H1 (cell line): ENCODE measurements around the gene IL1RAPL1. TPM values are rescaled to one million over a fixed set of nuclear protein-coding genes. Genes with fewer than 3 reads are reported as not detected.
"Not testable (repeated sequence)": the region's sequence is repeated elsewhere in the genome, so short reads cannot be mapped to it uniquely, and the experiment has no call there.

Experiments
- CTCF ChIA-PET: fragments of 300-600 bp; sonication (Branson Sonifier 250); formaldehyde crosslinking; loops from one replicate; lab custom pipeline; 2021; ENCODE audit not compliant: partially characterized antibody; lab: Charles Lee
- POLR2A ChIA-PET: fragments of 300-600 bp; sonication (Branson Sonifier 250); formaldehyde crosslinking; loops from one replicate; lab custom pipeline; 2021; ENCODE audit warnings: inconsistent platforms; ENCODE audit not compliant: partially characterized antibody; lab: Charles Lee
- DNase-seq, 2 experiments: peaks; one replicate each; pipeline versions ENCODE4 v3.0.0 to v3.0.0-alpha.2; 2010 to 2022; ENCODE audit warnings: low spot score in 2 of 2, low read depth in 1 of 2, mixed read lengths in 1 of 2
- FAIRE-seq: peaks from 2 replicates; lab custom pipeline; 2011; peaks lifted over from hg19 to GRCh38; lab: Jason Lieb, UNC
- H2AFZ ChIP-seq: 2 replicates; pipeline ENCODE4 v1.8.1; 2012; ENCODE audit warnings: low read length, inconsistent platforms
- H2AK5ac ChIP-seq: 2 replicates; pipeline ENCODE4 v1.6.1; 2013; ENCODE audit warnings: low read depth, low read length
- H2BK120ac ChIP-seq: replicated peaks from 2 replicates; pipeline ENCODE3; 2013; ENCODE audit warnings: low read depth, low read length, inconsistent platforms
- H2BK12ac ChIP-seq: 2 replicates; pipeline ENCODE4 v1.6.1; 2013; ENCODE audit warnings: low read depth, low read length
- H2BK15ac ChIP-seq: 2 replicates; pipeline ENCODE4 v1.6.1; 2013; ENCODE audit warnings: low read length
- H2BK20ac ChIP-seq: 2 replicates; pipeline ENCODE4 v1.6.1; 2013; ENCODE audit warnings: low read length
- H2BK5ac ChIP-seq: 2 replicates; pipeline ENCODE4 v1.6.1; 2013; ENCODE audit warnings: low read depth, low read length
- H3K14ac ChIP-seq: 2 replicates; pipeline ENCODE4 v1.6.1; 2013; ENCODE audit warnings: inconsistent platforms; ENCODE audit not compliant: insufficient read length
- H3K18ac ChIP-seq: 2 replicates; pipeline ENCODE4 v1.6.1; 2013; ENCODE audit warnings: low read length; ENCODE audit errors: extremely low read depth
- H3K23ac ChIP-seq: 2 replicates; pipeline ENCODE4 v1.6.1; 2013; ENCODE audit warnings: inconsistent platforms; ENCODE audit not compliant: insufficient read length
- H3K23me2 ChIP-seq: 2 replicates; pipeline ENCODE4 v1.6.1; 2013; ENCODE audit warnings: low read depth, low read length
- H3K27ac ChIP-seq: 2 replicates; pipeline ENCODE4 v1.6.1; 2011; ENCODE audit warnings: low read depth, low read length, inconsistent platforms
- H3K27me3 ChIP-seq, 4 experiments: replicated peaks in 1 of 4; 1 replicate in 1 of 4; 2 replicates in 3 of 4; pipeline versions ENCODE4 v1.6.1 to v1.8.1; 2011 to 2013; ENCODE audit warnings: low read length in 3 of 4, mild to moderate bottlenecking in 3 of 4, inconsistent platforms in 2 of 4, mixed read lengths in 2 of 4, moderate library complexity in 1 of 4; ENCODE audit not compliant: control insufficient read depth in 3 of 4, insufficient read depth in 3 of 4; ENCODE audit errors: extremely low read depth in 1 of 4
- H3K36me3 ChIP-seq, 4 experiments: 2 replicates each; pipeline versions ENCODE4 v1.6.1 to v1.8.1; 2011 to 2013; ENCODE audit warnings: mild to moderate bottlenecking in 4 of 4, low read length in 3 of 4, moderate library complexity in 2 of 4, control low read depth in 1 of 4, inconsistent platforms in 1 of 4; ENCODE audit not compliant: insufficient read depth in 4 of 4, control insufficient read depth in 2 of 4
- H3K4ac ChIP-seq: replicated peaks from 2 replicates; pipeline ENCODE3; 2013; ENCODE audit warnings: low read length, low read depth, mixed read lengths, inconsistent platforms; ENCODE audit not compliant: insufficient read length
- H3K4me1 ChIP-seq, 4 experiments: replicated peaks in 1 of 4; 1 replicate in 1 of 4; 2 replicates in 3 of 4; pipeline versions ENCODE4 v1.6.1 to v1.8.1; 2011 to 2013; ENCODE audit warnings: low read length in 3 of 4, inconsistent platforms in 2 of 4, mixed read lengths in 1 of 4; ENCODE audit not compliant: insufficient read depth in 4 of 4, control insufficient read depth in 3 of 4
- H3K4me2 ChIP-seq, 2 experiments: 2 replicates each; pipeline versions ENCODE4 v1.6.1 to v1.8.1; 2011 to 2013; ENCODE audit warnings: low read depth in 2 of 2, low read length in 2 of 2, control low read depth in 1 of 2, inconsistent platforms in 1 of 2, mild to moderate bottlenecking in 1 of 2; ENCODE audit not compliant: insufficient read depth in 1 of 2
- H3K4me3 ChIP-seq, 4 experiments: fragments of 200-600, 300-600 bp in 1 of 4; sonication (generic), shearing (Covaris generic), sonication (Bioruptor Twin) in 1 of 4; 2 replicates each; pipeline versions ENCODE4 v1.5.1 to v1.8.1; 2011 to 2016; ENCODE audit warnings: low read length in 4 of 4, low read depth in 3 of 4, control low read depth in 2 of 4, inconsistent platforms in 2 of 4, mild to moderate bottlenecking in 2 of 4, mixed read lengths in 1 of 4, moderate library complexity in 1 of 4; ENCODE audit not compliant: insufficient read depth in 2 of 4; ENCODE audit errors: extremely low read depth in 1 of 4
- H3K56ac ChIP-seq: replicated peaks from 2 replicates; pipeline ENCODE3; 2013; ENCODE audit warnings: low read depth, mild to moderate bottlenecking, mixed read lengths, low read length, inconsistent platforms; ENCODE audit not compliant: insufficient read length
- H3K79me1 ChIP-seq: 2 replicates; pipeline ENCODE4 v1.6.1; 2013; ENCODE audit warnings: low read depth, low read length, control low read depth
- H3K79me2 ChIP-seq, 2 experiments: 2 replicates each; pipeline versions ENCODE4 v1.6.1 to v1.8.1; 2012 to 2013; ENCODE audit warnings: low read length in 2 of 2, mild to moderate bottlenecking in 2 of 2, inconsistent platforms in 1 of 2; ENCODE audit not compliant: insufficient read depth in 2 of 2, control insufficient read depth in 1 of 2
- H3K9ac ChIP-seq, 4 experiments: replicated peaks in 1 of 4; 1 replicate in 1 of 4; 2 replicates in 3 of 4; pipeline versions ENCODE4 v1.6.1 to v1.8.1; 2011 to 2013; ENCODE audit warnings: low read depth in 3 of 4, low read length in 3 of 4, control low read depth in 2 of 4, mild to moderate bottlenecking in 2 of 4, moderate library complexity in 2 of 4, inconsistent platforms in 1 of 4; ENCODE audit errors: extremely low read depth in 1 of 4
- H3K9me3 ChIP-seq, 2 experiments: 2 replicates each; pipeline versions ENCODE4 v1.6.1 to v1.8.1; 2012 to 2013; ENCODE audit warnings: mild to moderate bottlenecking in 2 of 2, moderate library complexity in 2 of 2, control low read depth in 1 of 2, inconsistent platforms in 1 of 2, low read depth in 1 of 2, low read length in 1 of 2, mixed read lengths in 1 of 2; ENCODE audit not compliant: insufficient read depth in 2 of 2
- H4K20me1 ChIP-seq, 2 experiments: replicated peaks in 1 of 2; 2 replicates each; pipeline versions ENCODE3 to v1.8.1; 2011 to 2013; ENCODE audit warnings: inconsistent platforms in 2 of 2, low read length in 2 of 2, mild to moderate bottlenecking in 1 of 2; ENCODE audit not compliant: insufficient read depth in 2 of 2, control insufficient read depth in 1 of 2
- H4K5ac ChIP-seq: 2 replicates; pipeline ENCODE4 v1.6.1; 2013; ENCODE audit warnings: low read length, low read depth, mixed read lengths, inconsistent platforms; ENCODE audit not compliant: insufficient read length
- H4K8ac ChIP-seq: 2 replicates; pipeline ENCODE4 v1.8.0; 2013; ENCODE audit warnings: mild to moderate bottlenecking, moderate library complexity, low read length, inconsistent platforms; ENCODE audit not compliant: insufficient read depth; ENCODE audit errors: extremely low read depth
- H4K91ac ChIP-seq: replicated peaks from 2 replicates; pipeline ENCODE3; 2013; ENCODE audit warnings: low read length, mixed read lengths, inconsistent platforms; ENCODE audit not compliant: insufficient read length
- WGBS, 2 experiments: shearing (Covaris generic) in 1 of 2; methylation state at CpG; one replicate each; pipeline versions ENCODE4 v1.1.6 to v1.1.7; 2013 to 2015; ENCODE audit warnings: low lambda C conversion rate in 2 of 2, mixed read lengths in 2 of 2, inconsistent platforms in 1 of 2, low coverage in 1 of 2, missing lambda C conversion rate in 1 of 2; ENCODE audit not compliant: insufficient replicate concordance in 2 of 2, insufficient coverage in 1 of 2, insufficient read length in 1 of 2; ENCODE audit errors: extremely low coverage in 1 of 2, missing lambda C conversion rate in 1 of 2; 5-methylcytosine and 5-hydroxymethylcytosine counted together
- polyA plus RNA-seq, 7 experiments: library from polyadenylated mRNA; depleted of rRNA in 3 of 7; stranded (reverse) in 5 of 7; unstranded in 2 of 7; fragments of >200 nt in 5 of 7; fragments of 200-250 nt in 2 of 7; gene quantifications; 1 replicate in 5 of 7; 2 replicates in 1 of 7; 4 replicates in 1 of 7; pipeline versions ENCODE4 v1.2.1 to v1.2.3, GENCODE V29; 2011 to 2013; ENCODE audit warnings: missing spikeins in 2 of 7, mixed read lengths in 2 of 7
- total RNA-seq: library from RNA; stranded (reverse); fragmentation: NEBNext Ultra II Directional; extraction: Animal tissue kit (Norgen Biotek cat#: 25700); gene quantifications from 2 replicates; pipeline ENCODE4 v1.2.1, GENCODE V29; 2021

IL1RAPL1 gene
- total and polyA plus RNA-seq, 2 of the 8 experiments (the other 6 are each of a cell fraction or from before 2014, with no cell fraction given), result 0.11 to 0.35 TPM

DNA sequence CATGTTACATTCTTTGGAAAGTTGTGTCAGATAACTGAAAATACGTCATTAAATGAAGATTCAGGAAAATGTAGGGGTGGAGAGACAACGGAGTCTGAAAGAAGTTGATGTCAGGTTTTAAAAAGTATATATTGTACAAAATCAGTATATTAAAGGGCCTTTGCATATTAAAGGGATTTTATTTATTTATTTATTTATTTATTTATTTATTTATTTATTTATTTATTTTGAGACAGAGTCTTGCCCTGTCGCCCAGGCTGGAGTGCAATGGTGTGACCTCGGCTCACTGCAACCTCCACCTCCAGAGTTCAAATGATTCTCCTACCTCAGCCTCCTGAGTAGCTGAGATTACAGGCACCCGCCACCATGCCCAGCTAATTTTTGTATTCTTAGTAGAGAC lies 213.4 kb downstream of the IL1RAPL1 start:
- H4K20me1 ChIP-seq, H2AFZ ChIP-seq, H4K8ac ChIP-seq, H3K4ac ChIP-seq, H3K14ac ChIP-seq, H2BK15ac ChIP-seq, H3K79me1 ChIP-seq, H4K5ac ChIP-seq, H3K36me3 ChIP-seq, H4K91ac ChIP-seq, H2BK20ac ChIP-seq, CTCF ChIA-PET, H3K79me2 ChIP-seq, DNase-seq, H3K9me3 ChIP-seq, H2BK12ac ChIP-seq, H3K23me2 ChIP-seq, H2BK120ac ChIP-seq, H3K27me3 ChIP-seq, POLR2A ChIA-PET, H2AK5ac ChIP-seq, H3K4me3 ChIP-seq, H3K9ac ChIP-seq, FAIRE-seq, H2BK5ac ChIP-seq, H3K4me1 ChIP-seq, H3K27ac ChIP-seq, H3K23ac ChIP-seq, H3K4me2 ChIP-seq, H3K56ac ChIP-seq, H3K18ac ChIP-seq: not testable (repeated sequence)
- WGBS, 2 experiments, result 94% methylated on average over 4 of the region's 5 CpGs; no CpG with 5 or more reads in 1 of the 2 experiments
